Peyer's patch (tissue), 4 donors: ENCODE measurements around the gene C20orf144. TPM values are rescaled to one million over a fixed set of nuclear protein-coding genes. Genes with fewer than 3 reads are reported as not detected.

Experiments used
- DNase-seq, 3 donors: peaks; one replicate each; pipeline ENCODE4 v3.0.0-alpha.2; 2017 to 2019
- H3K27ac ChIP-seq, 4 donors: fragments of 200-600 bp; sonication (generic); one replicate each; pipeline ENCODE4 v1.5.1; 2016 to 2019
- H3K27me3 ChIP-seq, 2 donors: fragments of 200-600 bp; sonication (generic); one replicate each; pipeline ENCODE4 v1.5.1; 2019
- H3K36me3 ChIP-seq, 3 donors: fragments of 200-600 bp; sonication (generic); one replicate each; pipeline ENCODE4 v1.5.1; 2016 to 2019
- H3K4me1 ChIP-seq, 4 donors: fragments of 200-600 bp; sonication (generic); one replicate each; pipeline ENCODE4 v1.5.1; 2016 to 2019
- H3K4me3 ChIP-seq, 4 donors: fragments of 200-600 bp; sonication (generic); 1 replicate in 3 of 4; 2 replicates in 1 of 4; pipeline ENCODE4 v1.5.1; 2016 to 2019; ENCODE audit warnings: mild to moderate bottlenecking in 1 of 4
- H3K9me3 ChIP-seq, 4 donors: fragments of 200-600 bp; sonication (generic); one replicate each; pipeline ENCODE4 v1.5.1; 2016 to 2019; ENCODE audit warnings: mild to moderate bottlenecking in 1 of 4
- POLR2A ChIP-seq, 2 donors: fragments of 450-650 bp; IDR thresholded peaks; one replicate each; pipeline ENCODE4 v1.5.1; 2017; ENCODE audit warnings: antibody characterized with exemption in 2 of 2, mild to moderate bottlenecking in 2 of 2, moderate library complexity in 2 of 2
- total RNA-seq, 4 donors: library from RNA; depleted of rRNA; stranded (reverse); fragments of >200 nt; gene quantifications; one replicate each; pipeline ENCODE4 v1.1.0, GENCODE V29; 2016
- TF ChIP-seq, protein P1 (sequence below), 6 experiments: fragments of 450-650 bp in 4 of 6; fragments of 200-600 bp in 2 of 6; sonication (generic) in 1 of 6; IDR thresholded peaks; one replicate each; pipeline ENCODE4 v1.5.1; 2017 to 2019; ENCODE audit warnings: antibody characterized with exemption in 6 of 6, mild to moderate bottlenecking in 3 of 6, moderate library complexity in 1 of 6

Gene C20orf144
- total RNA-seq, 4 donors from 2014 or later, result not detected

- TF ChIP-seq, protein P1, sequence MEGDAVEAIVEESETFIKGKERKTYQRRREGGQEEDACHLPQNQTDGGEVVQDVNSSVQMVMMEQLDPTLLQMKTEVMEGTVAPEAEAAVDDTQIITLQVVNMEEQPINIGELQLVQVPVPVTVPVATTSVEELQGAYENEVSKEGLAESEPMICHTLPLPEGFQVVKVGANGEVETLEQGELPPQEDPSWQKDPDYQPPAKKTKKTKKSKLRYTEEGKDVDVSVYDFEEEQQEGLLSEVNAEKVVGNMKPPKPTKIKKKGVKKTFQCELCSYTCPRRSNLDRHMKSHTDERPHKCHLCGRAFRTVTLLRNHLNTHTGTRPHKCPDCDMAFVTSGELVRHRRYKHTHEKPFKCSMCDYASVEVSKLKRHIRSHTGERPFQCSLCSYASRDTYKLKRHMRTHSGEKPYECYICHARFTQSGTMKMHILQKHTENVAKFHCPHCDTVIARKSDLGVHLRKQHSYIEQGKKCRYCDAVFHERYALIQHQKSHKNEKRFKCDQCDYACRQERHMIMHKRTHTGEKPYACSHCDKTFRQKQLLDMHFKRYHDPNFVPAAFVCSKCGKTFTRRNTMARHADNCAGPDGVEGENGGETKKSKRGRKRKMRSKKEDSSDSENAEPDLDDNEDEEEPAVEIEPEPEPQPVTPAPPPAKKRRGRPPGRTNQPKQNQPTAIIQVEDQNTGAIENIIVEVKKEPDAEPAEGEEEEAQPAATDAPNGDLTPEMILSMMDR (IDR thresholded peaks at IDR 0.05), result no peak
- TF ChIP-seq POLR2A (IDR thresholded peaks at IDR 0.05), result no peak
- H3K9me3 ChIP-seq, result no peaks in the 10 kb centered on the region
- no peak overlapping the region for H3K27ac ChIP-seq
These were observed 10.4 kb downstream of the C20orf144 start for GRCh38 chr20:33672426-33673113.

GRCh38 chr20:33673114-33673409 is 10.9 kb downstream of the C20orf144 start:
- H3K4me1 ChIP-seq, result peaks cover 0 to 45% (median 12%) of the 10 kb centered on the region in 4 donors
- peaks cover 0 to 12% (median 0%) of the 10 kb centered on the region in 3 donors for H3K36me3 ChIP-seq
- H3K4me3 ChIP-seq, result peak overlapping the region; percentile 81 to 93 (median 88)
- no peaks in the 10 kb centered on the region for H3K27me3 ChIP-seq
- TF ChIP-seq, protein P1 (IDR thresholded peaks at IDR 0.05), result no peak
- TF ChIP-seq POLR2A (IDR thresholded peaks at IDR 0.05), result no peak
- H3K27ac ChIP-seq, result peak overlapping the region in 1 of 4 donors; percentile 90
- no peak for DNase-seq
- H3K9me3 ChIP-seq, result no peaks in the 10 kb centered on the region

More at GRCh38 chr20:33672426-33673113, 10.4 kb downstream of the C20orf144 start:
- Histone ChIP-seq H3K4me3 (peak overlapping the region in 2 of 4 donors; percentile 90 to 93), H3K36me3 (peaks cover 0 to 12% (median 0%) of the 10 kb centered on the region in 3 donors), H3K4me1 (peaks cover 0 to 48% (median 13%) of the 10 kb centered on the region in 4 donors), H3K27me3 (no peaks in the 10 kb centered on the region)
- DNase-seq, result no peak

DNA sequence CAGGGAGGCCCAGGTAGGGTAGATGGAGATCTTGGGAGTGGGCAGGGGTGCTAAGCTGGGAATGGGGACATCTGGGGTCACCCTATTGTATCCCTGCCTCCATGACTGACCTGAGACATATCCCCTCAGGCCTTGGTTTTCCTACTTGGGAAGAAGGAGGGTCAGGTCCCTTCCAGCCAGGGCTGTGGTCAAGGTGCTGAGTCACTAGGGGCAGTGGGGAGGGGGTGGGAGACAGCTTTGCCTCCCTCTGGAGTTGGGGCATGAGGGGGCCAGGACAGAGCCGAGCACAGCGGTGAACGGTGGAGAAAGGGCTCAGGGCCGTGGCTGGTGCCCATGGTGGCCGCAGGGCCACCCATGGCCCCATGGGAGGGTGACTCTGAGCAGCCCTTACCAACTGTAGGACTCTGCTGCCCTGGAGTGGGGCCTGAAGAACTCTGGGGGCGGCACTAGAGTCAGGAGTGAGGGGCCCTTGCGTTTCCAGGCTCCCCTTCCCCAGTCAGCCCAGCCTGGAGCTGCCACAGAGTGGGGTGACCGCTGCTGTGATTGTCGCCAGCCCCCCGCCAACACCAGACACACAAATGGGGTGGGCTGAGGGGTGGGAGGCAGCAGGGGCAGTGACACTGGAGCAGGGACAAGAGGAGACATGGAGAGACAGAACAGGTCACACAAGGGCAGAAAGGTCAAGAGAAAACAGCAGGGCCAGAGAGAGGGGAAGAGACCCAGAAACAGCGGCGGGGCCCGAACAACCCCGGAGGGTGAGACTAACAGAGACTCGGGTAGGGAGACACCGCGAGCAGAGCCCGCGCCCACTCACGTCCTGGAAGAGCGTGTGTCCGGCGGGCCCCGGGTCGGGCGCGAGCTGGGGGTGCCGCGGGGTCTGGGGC is 11.5 kb downstream of the C20orf144 start:
- H3K9me3 ChIP-seq, result no peaks in the 10 kb centered on the region
- H3K27ac ChIP-seq, result peak overlapping the region; percentile 82 to 90 (median 84)
- no peaks in the 10 kb centered on the region for H3K27me3 ChIP-seq
- DNase-seq, result no peak
- H3K4me3 ChIP-seq, result peak overlapping the region; percentile 81 to 93 (median 88)
- TF ChIP-seq, protein P1 (IDR thresholded peaks at IDR 0.05), result no peak
- no peak for TF ChIP-seq POLR2A (IDR thresholded peaks at IDR 0.05)
- peaks cover 0 to 39% (median 11%) of the 10 kb centered on the region in 4 donors for H3K4me1 ChIP-seq
- H3K36me3 ChIP-seq, result peaks cover 0 to 10% (median 0%) of the 10 kb centered on the region in 3 donors

DNA sequence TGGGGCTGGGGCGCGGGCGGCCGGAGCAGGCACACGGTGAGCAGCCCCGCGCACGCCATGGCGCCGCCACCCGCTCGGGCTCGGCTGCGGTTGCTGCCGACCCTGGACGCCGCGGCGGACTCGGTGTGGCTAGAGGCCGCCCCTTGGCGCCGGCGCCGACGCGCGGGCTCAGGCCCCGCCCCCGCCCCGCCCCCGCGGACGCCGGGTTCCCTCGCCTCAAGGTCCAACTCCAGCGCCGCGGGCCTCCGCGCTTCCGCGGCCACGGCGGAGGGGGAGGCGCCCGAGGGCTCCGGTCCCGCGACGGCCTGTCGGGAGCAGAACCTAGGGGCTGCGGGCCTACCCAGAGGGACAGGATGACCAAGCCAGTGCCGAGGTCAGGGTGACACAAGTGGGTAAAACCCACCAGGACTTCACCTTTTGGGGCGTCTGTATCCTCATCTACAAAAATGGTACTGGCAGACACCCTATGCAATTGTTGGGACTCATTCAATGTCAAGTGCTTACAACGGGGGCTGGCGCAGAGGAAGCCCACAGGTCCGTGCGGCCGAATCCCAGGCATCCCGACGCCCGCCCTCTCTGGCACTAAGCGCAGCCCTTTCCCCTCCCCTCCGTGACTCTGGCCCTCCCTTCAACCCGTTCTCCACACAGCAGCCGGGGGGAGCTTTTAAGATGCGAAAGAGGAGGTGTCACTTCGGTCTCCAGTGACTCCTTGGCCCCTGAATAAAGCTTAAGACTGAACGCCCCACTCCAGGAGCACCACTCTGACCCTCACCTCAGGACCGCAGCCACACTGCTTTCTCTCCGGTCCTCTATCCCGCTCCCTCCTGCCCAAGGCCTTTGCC is 12.4 kb downstream of the C20orf144 start, which contains the start of gene NECAB3:
TSS of gene NECAB3 (minus strand) at position 135 of the 842 bp plus-strand sequence. CDS start at position 59, 76 bp downstream.
- H3K27ac ChIP-seq, result peak within 1 kb of the TSS; percentile 82 to 90 (median 84)
- H3K27me3 ChIP-seq, result no peaks in the 10 kb centered on the region
- H3K36me3 ChIP-seq, result peaks cover 0 to 8% (median 0%) of the 10 kb centered on the region in 3 donors
- DNase-seq, result peak; percentile 71 to 93 (median 92)
- H3K4me1 ChIP-seq, result peaks cover 0 to 39% (median 15%) of the 10 kb centered on the region in 4 donors
- H3K9me3 ChIP-seq, result no peaks in the 10 kb centered on the region
- H3K4me3 ChIP-seq, result peak within 1 kb of the TSS; percentile 81 to 93 (median 88)
- TF ChIP-seq, protein P1 (IDR thresholded peaks at IDR 0.05), result no peak
- peak; percentile 50 to 56 for TF ChIP-seq POLR2A (IDR thresholded peaks at IDR 0.05)
